HCT116 (cell line): ENCODE data around the gene ARFGEF3. TPM values are rescaled to one million over a fixed set of nuclear protein-coding genes. Genes with fewer than 3 reads are reported as not detected.

ENCODE experiments used
- ATAC-seq: fragments of 200-7000 bp; cut with Tn5 transposase; 2 replicates; pipeline ENCODE4 v1.9.1; 2020; ENCODE audit warnings: mild to moderate bottlenecking, moderate library complexity
- BruUV-seq: library from RNA; stranded (reverse); fragments of 400-500 nt; replicated peaks from 2 replicates; lab custom pipeline; 2021; lab: Mats Ljungman, UMichigan
- CTCF ChIA-PET: fragments of 300-600 bp; sonication (Branson Sonifier 250); formaldehyde crosslinking; loops from one replicate; lab custom pipeline; 2021; ENCODE audit warnings: antibody characterized with exemption; lab: Charles Lee
- POLR2A ChIA-PET: fragments of 300-600, 350-600 bp; sonication (Branson Sonifier 250); formaldehyde crosslinking; loops from one replicate; lab custom pipeline; 2021; ENCODE audit warnings: antibody characterized with exemption; lab: Charles Lee
- RAD21 ChIA-PET, 2 experiments: fragments of 300-600 bp; sonication (Branson Sonifier 250); formaldehyde crosslinking; loops; one replicate each; lab custom pipeline; 2023; ENCODE audit warnings: low total read pairs in 2 of 2; ENCODE audit not compliant: uncharacterized antibody in 2 of 2, unreplicated experiment in 2 of 2, low non-redundant PET in 1 of 2; lab: Charles Lee
- DNase-seq: peaks from one replicate; pipeline ENCODE4 v3.0.0-alpha.2; 2010; ENCODE audit warnings: low read depth, low spot score
- H2AFZ ChIP-seq: fragments of 200-600 bp; shearing (Covaris generic), sonication (generic); 2 replicates; pipeline ENCODE4 v1.6.1; 2017; ENCODE audit warnings: low read depth, mixed run types, mixed read lengths, antibody characterized with exemption, low read length; ENCODE audit not compliant: poor library complexity, severe bottlenecking
- H3K27ac ChIP-seq: 2 replicates; pipeline ENCODE4 v1.5.1; 2012; ENCODE audit warnings: low read depth, low read length
- H3K27me3 ChIP-seq: fragments of 200-600 bp; sonication (generic); 2 replicates; pipeline ENCODE4 v1.6.1; 2016; ENCODE audit warnings: mixed run types, low read length, mixed read lengths; ENCODE audit not compliant: insufficient read depth
- H3K36me3 ChIP-seq, 2 experiments: fragments of 200-500 bp in 1 of 2; fragments of 200-600 bp in 1 of 2; sonication (Bioruptor generic) in 1 of 2; sonication (generic) in 1 of 2; 2 replicates each; pipeline versions ENCODE4 v1.5.1 to v1.6.1; 2014 to 2016; ENCODE audit warnings: low read length in 2 of 2, inconsistent platforms in 1 of 2, mixed read lengths in 1 of 2, mixed run types in 1 of 2; ENCODE audit not compliant: insufficient read depth in 2 of 2, control insufficient read depth in 1 of 2
- H3K4me1 ChIP-seq, 2 experiments: fragments of 200-600 bp in 1 of 2; sonication (generic) in 1 of 2; 2 replicates each; pipeline versions ENCODE4 v1.5.1 to v1.6.1; 2012 to 2017; ENCODE audit warnings: low read length in 2 of 2, inconsistent platforms in 1 of 2, mild to moderate bottlenecking in 1 of 2, mixed read lengths in 1 of 2, mixed run types in 1 of 2, moderate library complexity in 1 of 2; ENCODE audit not compliant: insufficient read depth in 2 of 2, control insufficient read depth in 1 of 2
- H3K4me2 ChIP-seq: fragments of 200-600 bp; sonication (generic); 2 replicates; pipeline ENCODE4 v1.6.1; 2017; ENCODE audit warnings: mixed run types, low read length, mixed read lengths
- H3K4me3 ChIP-seq, 2 experiments: fragments of 200-600 bp in 1 of 2; sonication (generic) in 1 of 2; replicated peaks in 1 of 2; 2 replicates each; pipeline ENCODE4 v1.5.1; 2011 to 2016; ENCODE audit warnings: low read length in 2 of 2, control low read depth in 1 of 2, low read depth in 1 of 2, mild to moderate bottlenecking in 1 of 2, mixed read lengths in 1 of 2, mixed run types in 1 of 2
- H3K79me2 ChIP-seq: fragments of 200-600 bp; sonication (generic); 2 replicates; pipeline ENCODE4 v1.6.1; 2017; ENCODE audit warnings: mild to moderate bottlenecking, mixed run types, low read length, moderate library complexity, mixed read lengths; ENCODE audit not compliant: insufficient read depth
- H3K9ac ChIP-seq: fragments of 200-600 bp; sonication (generic); 2 replicates; pipeline ENCODE4 v1.6.1; 2016; ENCODE audit warnings: low read length, mixed read lengths
- H3K9me2 ChIP-seq: fragments of 200-600 bp; sonication (generic), shearing (Covaris generic); 2 replicates; pipeline ENCODE4 v1.6.1; 2017; ENCODE audit warnings: mixed run types, mild to moderate bottlenecking, moderate library complexity; ENCODE audit not compliant: insufficient read depth
- H3K9me3 ChIP-seq, 2 experiments: fragments of 200-500 bp in 1 of 2; fragments of 200-600 bp in 1 of 2; sonication (Bioruptor generic) in 1 of 2; sonication (generic) in 1 of 2; 2 replicates each; pipeline ENCODE4 v1.6.1; 2014 to 2017; ENCODE audit warnings: low read length in 2 of 2, mixed read lengths in 2 of 2, inconsistent platforms in 1 of 2, low read depth in 1 of 2, mild to moderate bottlenecking in 1 of 2, mixed run types in 1 of 2, moderate library complexity in 1 of 2; ENCODE audit not compliant: control insufficient read depth in 1 of 2, insufficient read depth in 1 of 2
- H4K20me1 ChIP-seq: fragments of 200-600 bp; sonication (generic), shearing (Covaris generic); 2 replicates; pipeline ENCODE4 v1.6.1; 2017; ENCODE audit warnings: mixed run types, mild to moderate bottlenecking, moderate library complexity; ENCODE audit not compliant: insufficient read depth
- CTCF ChIP-seq, 3 experiments: fragments of 200-600 bp in 1 of 3; sonication (generic) in 1 of 3; IDR thresholded peaks in 2 of 3; conservative IDR thresholded peaks in 1 of 3; 2 replicates each; pipeline ENCODE4 v1.5.1; 2012 to 2017; ENCODE audit warnings: low read depth in 2 of 3, low read length in 2 of 3, antibody characterized with exemption in 1 of 3, borderline replicate concordance in 1 of 3, control low read depth in 1 of 3, mild to moderate bottlenecking in 1 of 3, mixed read lengths in 1 of 3, mixed run types in 1 of 3, moderate library complexity in 1 of 3; ENCODE audit not compliant: insufficient read depth in 1 of 3
- ELF1 ChIP-seq: IDR thresholded peaks from 2 replicates; pipeline ENCODE4 v1.6.1; 2012; ENCODE audit warnings: low read depth, borderline replicate concordance
- EZH2phosphoT487 ChIP-seq: fragments of 200-600 bp; IDR thresholded peaks from 2 replicates; pipeline ENCODE4 v1.6.1; 2018; ENCODE audit warnings: antibody characterized with exemption, borderline replicate concordance
- JUND ChIP-seq: IDR thresholded peaks from 2 replicates; pipeline ENCODE4 v1.6.1; 2012
- ZBTB33 ChIP-seq: IDR thresholded peaks from 2 replicates; pipeline ENCODE4 v1.6.1; 2011; ENCODE audit warnings: mild to moderate bottlenecking, low read length, moderate library complexity; ENCODE audit not compliant: insufficient replicate concordance; ENCODE audit errors: extremely low read depth
- ZNF274 ChIP-seq: fragments of 200-500 bp; sonication (Bioruptor generic); IDR thresholded peaks from 2 replicates; pipeline ENCODE4 v1.6.1; 2014; ENCODE audit warnings: mild to moderate bottlenecking, low read depth, low read length, inconsistent platforms
- intact Hi-C: fragments of 100-400 bp; cut with micrococcal nuclease; formaldehyde crosslinking; loops from 2 replicates; pipeline ENCODE4 v1.10.0; 2022
- total RNA-seq: library from RNA; stranded (reverse); gene quantifications from one replicate; pipeline ENCODE4 v1.2.1, GENCODE V29; 2021; ENCODE audit not compliant: unreplicated experiment
- TF ChIP-seq, protein P1 (sequence below): IDR thresholded peaks from 2 replicates; pipeline ENCODE4 v1.6.1; 2012; ENCODE audit warnings: low read depth

The ARFGEF3 gene
- total RNA-seq, 1 experiment from 2014 or later, result 3.8 TPM

DNA sequence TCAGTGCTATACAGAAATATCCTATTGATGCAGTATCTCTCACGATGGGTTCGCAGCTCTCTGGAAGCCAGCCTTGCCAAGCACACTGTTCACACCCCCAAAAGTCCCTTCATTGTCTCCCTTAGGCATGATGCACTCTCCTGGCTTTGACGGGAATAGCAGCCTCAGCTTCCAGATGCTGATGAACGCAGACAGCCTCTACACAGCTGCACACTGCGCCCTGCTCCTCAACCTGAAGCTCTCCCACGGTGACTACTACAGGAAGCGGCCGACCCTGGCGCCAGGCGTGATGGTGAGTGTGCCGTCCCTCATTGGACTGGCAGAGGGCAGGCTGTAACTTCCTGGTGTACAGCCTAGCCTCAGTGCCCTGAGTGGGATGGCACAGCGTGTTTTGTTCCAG lies 116.6 kb downstream of the ARFGEF3 start:
- TF ChIP-seq JUND (no peak), CTCF (IDR thresholded peaks at IDR 0.05 in 2 of 3, conservative IDR thresholded peaks at IDR 0.05 in 1 of 3; ENCODE audit: borderline replicate concordance in 1 of 3, insufficient read depth in 1 of 3, low read depth in 2 of 3, low read length in 2 of 3) (peak in 2 of 3 experiments; percentile 38 to 43; a peak in 4 of 6 replicates), EZH2phosphoT487 (no peak)
- TF ChIP-seq, all 23 proteins: peak for 1
- Histone ChIP-seq H3K9me2 (no peaks in the 10 kb centered on the region), H3K79me2 (no peaks in the 10 kb centered on the region), H3K4me1 (no peaks in the 10 kb centered on the region), H3K27me3 (no peaks in the 10 kb centered on the region), H2AFZ (no peak overlapping the region), H3K36me3 (no peaks in the 10 kb centered on the region), H4K20me1 (no peaks in the 10 kb centered on the region), H3K9ac (no peak overlapping the region), H3K27ac (no peak overlapping the region), H3K4me3 (no peak overlapping the region), H3K9me3 (no peaks in the 10 kb centered on the region), H3K4me2 (no peak overlapping the region)
- no TSS peak for BruUV-seq
- DNase-seq, result no peak
- CTCF ChIA-PET, result interaction anchor here (0.8 to 1.1 kb wide), 2 partner anchors 9 to 163 kb away, joined by 4 to 6 read pairs; no protein-coding TSS in a partner anchor
- RAD21 ChIA-PET, result interaction anchor here in 1 of 2 experiments (0.9 kb wide), 1 partner anchor 162 kb away, joined by 5 read pairs; no protein-coding TSS in a partner anchor
- intact Hi-C loops, result loop anchor here (2.0 kb wide), 1 partner anchor 162 kb away; no protein-coding TSS in a partner anchor
- POLR2A ChIA-PET, result no interaction called here
- ATAC-seq, result peak; percentile 89

- Histone ChIP-seq H3K27ac (no peak overlapping the region), H3K79me2 (no peaks in the 10 kb centered on the region), H3K4me1 (peaks cover 6 to 25% of the 10 kb centered on the region in 2 experiments), H3K9ac (no peak overlapping the region), H3K27me3 (no peaks in the 10 kb centered on the region), H3K4me3 (no peak overlapping the region), H3K9me3 (no peaks in the 10 kb centered on the region), H2AFZ (no peak overlapping the region), H3K9me2 (no peaks in the 10 kb centered on the region), H3K4me2 (no peak overlapping the region), H4K20me1 (no peaks in the 10 kb centered on the region), H3K36me3 (no peaks in the 10 kb centered on the region)
- intact Hi-C loops, result loop anchor here (5.0 to 10.0 kb wide), 2 partner anchors 229 to 283 kb away; no protein-coding TSS in a partner anchor
- CTCF ChIA-PET, result interaction anchor here (0.6 to 0.7 kb wide), 2 partner anchors 138 to 717 kb away, joined by 3 to 4 read pairs; no protein-coding TSS in a partner anchor
- ATAC-seq, result peak; percentile 48; the same call in 1 of the 2 replicates
- POLR2A ChIA-PET, result no interaction called here
- RAD21 ChIA-PET, result no interaction called here
- no TSS peak for BruUV-seq
- no peak for DNase-seq
- TF ChIP-seq ZNF274, result no peak
- no peak for TF ChIP-seq ELF1
- TF ChIP-seq, protein P1, sequence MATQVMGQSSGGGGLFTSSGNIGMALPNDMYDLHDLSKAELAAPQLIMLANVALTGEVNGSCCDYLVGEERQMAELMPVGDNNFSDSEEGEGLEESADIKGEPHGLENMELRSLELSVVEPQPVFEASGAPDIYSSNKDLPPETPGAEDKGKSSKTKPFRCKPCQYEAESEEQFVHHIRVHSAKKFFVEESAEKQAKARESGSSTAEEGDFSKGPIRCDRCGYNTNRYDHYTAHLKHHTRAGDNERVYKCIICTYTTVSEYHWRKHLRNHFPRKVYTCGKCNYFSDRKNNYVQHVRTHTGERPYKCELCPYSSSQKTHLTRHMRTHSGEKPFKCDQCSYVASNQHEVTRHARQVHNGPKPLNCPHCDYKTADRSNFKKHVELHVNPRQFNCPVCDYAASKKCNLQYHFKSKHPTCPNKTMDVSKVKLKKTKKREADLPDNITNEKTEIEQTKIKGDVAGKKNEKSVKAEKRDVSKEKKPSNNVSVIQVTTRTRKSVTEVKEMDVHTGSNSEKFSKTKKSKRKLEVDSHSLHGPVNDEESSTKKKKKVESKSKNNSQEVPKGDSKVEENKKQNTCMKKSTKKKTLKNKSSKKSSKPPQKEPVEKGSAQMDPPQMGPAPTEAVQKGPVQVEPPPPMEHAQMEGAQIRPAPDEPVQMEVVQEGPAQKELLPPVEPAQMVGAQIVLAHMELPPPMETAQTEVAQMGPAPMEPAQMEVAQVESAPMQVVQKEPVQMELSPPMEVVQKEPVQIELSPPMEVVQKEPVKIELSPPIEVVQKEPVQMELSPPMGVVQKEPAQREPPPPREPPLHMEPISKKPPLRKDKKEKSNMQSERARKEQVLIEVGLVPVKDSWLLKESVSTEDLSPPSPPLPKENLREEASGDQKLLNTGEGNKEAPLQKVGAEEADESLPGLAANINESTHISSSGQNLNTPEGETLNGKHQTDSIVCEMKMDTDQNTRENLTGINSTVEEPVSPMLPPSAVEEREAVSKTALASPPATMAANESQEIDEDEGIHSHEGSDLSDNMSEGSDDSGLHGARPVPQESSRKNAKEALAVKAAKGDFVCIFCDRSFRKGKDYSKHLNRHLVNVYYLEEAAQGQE, result no peak
- no peak for TF ChIP-seq ZBTB33
These were observed 124.1 kb downstream of the ARFGEF3 start for GRCh38 chr6:138285800-138286199.
